Astrocyte (in vitro differentiated cells and primary cell): ENCODE measurements around the gene APLP1. TPM values are rescaled to one million over a fixed set of nuclear protein-coding genes. Genes with fewer than 3 reads are reported as not detected.
"Not testable (repeated sequence)": the region's sequence is repeated elsewhere in the genome, so short reads cannot be mapped to it uniquely, and the experiment has no call there.

Experiments
- DNase-seq: peaks from one replicate; pipeline ENCODE4 v3.0.0-alpha.2; 2010; ENCODE audit warnings: low read depth
- FAIRE-seq: peaks from 2 replicates; lab custom pipeline; 2011; peaks lifted over from hg19 to GRCh38; lab: Jason Lieb, UNC
- H2AFZ ChIP-seq: 2 replicates; pipeline ENCODE4 v1.6.0; 2012; ENCODE audit warnings: low read depth, low read length, inconsistent platforms
- H3K27ac ChIP-seq: 2 replicates; pipeline ENCODE4 v1.5.1; 2011; ENCODE audit warnings: low read depth, low read length, inconsistent platforms
- H3K27me3 ChIP-seq: 2 replicates; pipeline ENCODE4 v1.6.0; 2011; ENCODE audit warnings: low read length, inconsistent platforms; ENCODE audit not compliant: insufficient read depth
- H3K36me3 ChIP-seq: 2 replicates; pipeline ENCODE4 v1.5.1; 2011; ENCODE audit warnings: low read length, inconsistent platforms; ENCODE audit not compliant: insufficient read depth
- H3K4me1 ChIP-seq: 2 replicates; pipeline ENCODE4 v1.5.1; 2011; ENCODE audit warnings: low read length, inconsistent platforms; ENCODE audit not compliant: insufficient read depth
- H3K4me2 ChIP-seq: 2 replicates; pipeline ENCODE4 v1.6.0; 2012; ENCODE audit warnings: low read length, inconsistent platforms
- H3K4me3 ChIP-seq: 2 replicates; pipeline ENCODE4 v1.5.1; 2011; ENCODE audit warnings: low read depth, mild to moderate bottlenecking, low read length, inconsistent platforms; ENCODE audit not compliant: insufficient read depth
- H3K79me2 ChIP-seq: 2 replicates; pipeline ENCODE4 v1.6.0; 2012; ENCODE audit warnings: mild to moderate bottlenecking, low read length, inconsistent platforms; ENCODE audit not compliant: insufficient read depth
- H3K9ac ChIP-seq: 2 replicates; pipeline ENCODE4 v1.6.0; 2012; ENCODE audit warnings: mild to moderate bottlenecking, low read length, inconsistent platforms
- H3K9me3 ChIP-seq: 2 replicates; pipeline ENCODE4 v1.5.1; 2012; ENCODE audit warnings: low read depth, mild to moderate bottlenecking, low read length, inconsistent platforms; ENCODE audit not compliant: insufficient read depth
- H4K20me1 ChIP-seq: 2 replicates; pipeline ENCODE4 v1.6.0; 2012; ENCODE audit warnings: low read length, inconsistent platforms; ENCODE audit not compliant: insufficient read depth
- H3K27ac Mint-ChIP-seq: one replicate; pipeline ENCODE4 v1.8.0; 2021; ENCODE audit warnings: mild to moderate bottlenecking, mixed read lengths; ENCODE audit not compliant: unreplicated experiment
- H3K27me3 Mint-ChIP-seq: one replicate; pipeline ENCODE4 v1.8.0; 2021; ENCODE audit warnings: low read depth, mixed read lengths; ENCODE audit not compliant: unreplicated experiment
- H3K36me3 Mint-ChIP-seq: one replicate; pipeline ENCODE4 v1.8.0; 2021; ENCODE audit warnings: low read depth, mixed read lengths; ENCODE audit not compliant: unreplicated experiment
- H3K4me1 Mint-ChIP-seq: one replicate; pipeline ENCODE4 v1.8.0; 2021; ENCODE audit warnings: low read depth, mixed read lengths; ENCODE audit not compliant: unreplicated experiment
- H3K4me3 Mint-ChIP-seq: one replicate; pipeline ENCODE4 v1.8.0; 2021; ENCODE audit warnings: mild to moderate bottlenecking, moderate library complexity, mixed read lengths; ENCODE audit not compliant: unreplicated experiment
- H3K9me3 Mint-ChIP-seq: one replicate; pipeline ENCODE4 v1.8.0; 2021; ENCODE audit warnings: mild to moderate bottlenecking, mixed read lengths; ENCODE audit not compliant: unreplicated experiment
- EZH2 ChIP-seq: IDR thresholded peaks from 2 replicates; pipeline ENCODE4 v1.6.1; 2012; ENCODE audit warnings: mild to moderate bottlenecking, low read length, inconsistent platforms; ENCODE audit not compliant: insufficient read depth
- total RNA-seq: library from RNA; stranded (reverse); gene quantifications from 2 replicates; pipeline ENCODE4 v1.2.1, GENCODE V29; 2021
- TF ChIP-seq, protein P1 (sequence below): IDR thresholded peaks from 2 replicates; pipeline ENCODE4 v1.5.1; 2011; ENCODE audit warnings: low read depth, mild to moderate bottlenecking, inconsistent platforms, low read length, moderate library complexity; ENCODE audit not compliant: insufficient read depth

APLP1 gene
- total RNA-seq, 1 donor from 2014 or later: 69.4 TPM

DNA sequence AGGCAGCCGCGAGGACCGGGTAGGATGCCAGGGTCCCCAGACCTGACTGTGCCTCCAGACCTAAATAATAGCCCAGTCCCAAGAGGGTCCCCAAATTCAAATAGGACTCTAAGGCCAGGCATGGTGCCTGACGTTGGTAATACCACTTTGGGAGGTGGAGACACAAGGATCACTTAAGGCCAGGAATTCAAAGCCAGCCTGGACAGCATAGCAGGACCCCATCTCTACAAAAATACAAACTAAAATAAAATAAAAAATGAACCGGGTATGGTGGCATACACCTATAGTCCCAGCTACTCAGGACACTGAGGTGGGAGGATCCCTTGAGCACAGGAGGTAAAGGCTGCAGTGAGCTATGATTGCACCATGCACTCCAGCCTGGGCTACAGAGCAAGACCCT, 5.4 kb upstream of the APLP1 start:
- Mint-ChIP-seq H3K4me3 (no peak overlapping the region), H3K27ac (no peak overlapping the region), H3K27me3 (peaks cover 71% of the 10 kb centered on the region), H3K9me3 (no peaks in the 10 kb centered on the region), H3K36me3 (peaks cover 5% of the 10 kb centered on the region), H3K4me1 (no peaks in the 10 kb centered on the region)
- Histone ChIP-seq H4K20me1 (no peaks in the 10 kb centered on the region), H3K9ac (no peak overlapping the region), H3K36me3 (no peaks in the 10 kb centered on the region), H3K4me1 (no peaks in the 10 kb centered on the region), H2AFZ (no peak overlapping the region), H3K27ac (no peak overlapping the region), H3K79me2 (no peaks in the 10 kb centered on the region), H3K9me3 (no peaks in the 10 kb centered on the region), H3K4me2 (no peak overlapping the region), H3K4me3 (no peak overlapping the region), H3K27me3 (peaks cover 22% of the 10 kb centered on the region)
- no peak for TF ChIP-seq EZH2
- TF ChIP-seq, protein P1, sequence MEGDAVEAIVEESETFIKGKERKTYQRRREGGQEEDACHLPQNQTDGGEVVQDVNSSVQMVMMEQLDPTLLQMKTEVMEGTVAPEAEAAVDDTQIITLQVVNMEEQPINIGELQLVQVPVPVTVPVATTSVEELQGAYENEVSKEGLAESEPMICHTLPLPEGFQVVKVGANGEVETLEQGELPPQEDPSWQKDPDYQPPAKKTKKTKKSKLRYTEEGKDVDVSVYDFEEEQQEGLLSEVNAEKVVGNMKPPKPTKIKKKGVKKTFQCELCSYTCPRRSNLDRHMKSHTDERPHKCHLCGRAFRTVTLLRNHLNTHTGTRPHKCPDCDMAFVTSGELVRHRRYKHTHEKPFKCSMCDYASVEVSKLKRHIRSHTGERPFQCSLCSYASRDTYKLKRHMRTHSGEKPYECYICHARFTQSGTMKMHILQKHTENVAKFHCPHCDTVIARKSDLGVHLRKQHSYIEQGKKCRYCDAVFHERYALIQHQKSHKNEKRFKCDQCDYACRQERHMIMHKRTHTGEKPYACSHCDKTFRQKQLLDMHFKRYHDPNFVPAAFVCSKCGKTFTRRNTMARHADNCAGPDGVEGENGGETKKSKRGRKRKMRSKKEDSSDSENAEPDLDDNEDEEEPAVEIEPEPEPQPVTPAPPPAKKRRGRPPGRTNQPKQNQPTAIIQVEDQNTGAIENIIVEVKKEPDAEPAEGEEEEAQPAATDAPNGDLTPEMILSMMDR: no peak
- FAIRE-seq (no peak), DNase-seq (no peak)

DNA sequence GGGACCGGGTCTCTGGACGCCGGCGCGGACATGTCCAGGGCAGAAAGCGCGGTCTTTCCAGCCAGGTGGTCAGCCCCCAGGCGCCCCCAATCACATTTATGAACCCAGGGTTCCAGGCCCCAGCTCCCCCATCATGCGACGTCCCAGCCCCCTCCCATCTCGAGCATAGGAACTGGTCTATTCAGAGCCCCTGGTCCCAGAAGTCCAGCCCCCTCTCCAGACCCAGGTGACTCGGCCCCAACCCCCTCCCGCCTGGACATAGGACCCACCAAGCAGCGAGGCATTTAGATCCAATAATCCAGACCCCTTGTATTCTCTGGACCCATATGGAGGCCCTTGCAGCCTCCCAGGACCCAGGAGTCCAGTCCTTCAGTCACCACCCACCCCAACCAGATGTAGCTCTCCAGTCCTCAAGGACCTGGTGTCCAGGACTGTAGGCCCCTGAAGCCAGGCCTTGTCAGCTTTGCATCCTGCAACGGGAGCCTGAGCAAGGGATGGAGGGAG, 501 bp downstream of the APLP1 start:
- Histone ChIP-seq H3K9me3 (no peaks in the 10 kb centered on the region), H3K27ac (no peak overlapping the region), H3K79me2 (no peaks in the 10 kb centered on the region), H2AFZ (peak overlapping the region; percentile 30), H3K9ac (peak overlapping the region; percentile 27), H3K36me3 (no peaks in the 10 kb centered on the region), H4K20me1 (peaks cover 5% of the 10 kb centered on the region), H3K4me3 (peak overlapping the region; percentile 50), H3K4me1 (peaks cover 8% of the 10 kb centered on the region), H3K4me2 (peak overlapping the region; percentile 91), H3K27me3 (peaks cover 5% of the 10 kb centered on the region)
- no peaks in the 10 kb centered on the region for H3K4me1 Mint-ChIP-seq
- FAIRE-seq (no peak), DNase-seq (no peak)
- TF ChIP-seq, protein P1: no peak
- no peak for TF ChIP-seq EZH2
- H3K27me3 Mint-ChIP-seq: peaks cover 35% of the 10 kb centered on the region
- no peak overlapping the region for H3K27ac Mint-ChIP-seq
- peaks cover 5% of the 10 kb centered on the region for H3K36me3 Mint-ChIP-seq
- H3K4me3 Mint-ChIP-seq: peak overlapping the region; percentile 85
- no peaks in the 10 kb centered on the region for H3K9me3 Mint-ChIP-seq

DNA sequence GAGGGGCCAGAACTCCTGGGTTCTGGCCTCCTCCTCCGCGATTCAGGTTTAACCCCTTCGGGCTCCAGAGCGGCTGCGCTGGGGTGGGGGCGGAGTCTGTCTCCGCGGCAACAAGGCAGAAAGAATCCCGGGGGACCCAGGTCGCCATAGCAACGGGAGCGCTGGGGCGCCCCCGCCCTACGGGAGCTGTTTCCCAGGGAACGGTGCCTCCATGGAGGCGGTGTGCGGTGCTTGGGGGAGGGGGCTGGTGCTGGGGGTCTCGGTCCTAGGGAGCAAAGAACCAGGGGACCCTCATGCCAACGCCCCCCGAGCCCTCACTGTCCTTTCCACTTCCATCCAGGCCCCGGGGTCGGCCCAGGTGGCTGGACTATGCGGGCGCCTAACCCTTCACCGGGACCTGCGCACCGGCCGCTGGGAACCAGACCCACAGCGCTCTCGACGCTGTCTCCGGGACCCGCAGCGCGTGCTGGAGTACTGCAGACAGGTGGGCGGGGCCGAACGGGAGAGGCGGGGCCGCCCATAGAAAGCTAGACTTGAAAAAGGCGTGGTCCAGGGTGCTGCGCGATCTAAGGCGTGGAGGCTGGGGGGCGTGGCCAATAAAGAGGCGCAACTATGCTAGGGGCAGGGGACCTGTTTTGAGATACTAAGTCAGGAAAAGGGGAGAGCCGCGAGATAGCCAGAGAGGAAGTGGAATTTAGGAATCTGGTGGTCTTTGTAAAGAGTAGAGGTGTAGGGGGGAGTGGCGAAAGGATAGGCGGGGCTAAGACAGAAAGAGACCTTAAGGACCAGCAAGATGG, 1.2 kb downstream of the APLP1 start:
- H3K27me3 ChIP-seq: peaks cover 5% of the 10 kb centered on the region
- peak overlapping the region; percentile 60 for H2AFZ ChIP-seq
- peaks cover 5% of the 10 kb centered on the region for H4K20me1 ChIP-seq
- TF ChIP-seq, protein P1: no peak
- TF ChIP-seq EZH2: no peak
- H3K4me1 Mint-ChIP-seq: no peaks in the 10 kb centered on the region
- no peaks in the 10 kb centered on the region for H3K79me2 ChIP-seq
- peak overlapping the region; percentile 50 for H3K4me3 ChIP-seq
- no peak overlapping the region for H3K27ac ChIP-seq
- H3K9me3 Mint-ChIP-seq: no peaks in the 10 kb centered on the region
- H3K4me2 ChIP-seq: peak overlapping the region; percentile 91
- FAIRE-seq (no peak), DNase-seq (peak; percentile 65)
- no peak overlapping the region for H3K27ac Mint-ChIP-seq
- peaks cover 36% of the 10 kb centered on the region for H3K27me3 Mint-ChIP-seq
- H3K9ac ChIP-seq: peak overlapping the region; percentile 27
- peak overlapping the region; percentile 85 for H3K4me3 Mint-ChIP-seq
- peaks cover 8% of the 10 kb centered on the region for H3K36me3 Mint-ChIP-seq
- no peaks in the 10 kb centered on the region for H3K36me3 ChIP-seq
- peaks cover 8% of the 10 kb centered on the region for H3K4me1 ChIP-seq
- H3K9me3 ChIP-seq: no peaks in the 10 kb centered on the region

DNA sequence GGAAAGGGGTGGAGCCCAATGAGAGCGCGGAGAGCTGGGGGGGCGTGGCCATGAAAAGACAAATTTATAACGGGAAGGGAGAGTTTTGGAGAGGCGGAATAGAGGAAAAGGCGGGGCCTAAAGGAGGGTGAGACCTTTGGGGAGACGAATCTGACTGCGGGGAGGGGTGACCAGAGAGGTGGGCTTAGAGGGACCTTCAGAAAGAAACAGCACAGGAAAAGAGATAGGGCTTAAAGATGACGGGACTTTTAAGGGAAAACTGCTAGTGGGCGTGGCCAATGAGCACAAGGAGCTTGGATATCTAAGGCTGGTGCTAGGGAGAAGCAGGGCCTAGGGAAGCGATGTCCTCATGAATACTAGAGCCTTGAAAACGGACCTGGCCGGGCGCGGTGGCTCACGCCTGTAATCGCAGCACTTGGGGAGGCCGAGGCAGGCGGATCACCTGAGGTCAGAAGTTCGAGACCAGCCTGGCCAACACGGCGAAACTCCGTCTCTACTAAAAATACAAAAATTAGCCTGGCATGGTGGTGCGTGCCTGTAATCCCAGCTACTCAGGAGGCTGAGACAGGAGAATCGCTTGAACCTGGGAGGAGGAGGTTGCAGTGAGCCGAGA, 1.9 kb downstream of the APLP1 start:
- H3K9me3 ChIP-seq, H3K4me1 ChIP-seq, H3K36me3 ChIP-seq, H3K27me3 ChIP-seq, H3K27ac ChIP-seq, H3K27ac Mint-ChIP-seq, H3K4me1 Mint-ChIP-seq, H4K20me1 ChIP-seq, H3K9me3 Mint-ChIP-seq, H3K9ac ChIP-seq, H3K79me2 ChIP-seq, DNase-seq, FAIRE-seq: not testable (repeated sequence)
- Histone ChIP-seq H3K4me2 (peak overlapping the region; percentile 91), H3K4me3 (peak overlapping the region; percentile 50), H2AFZ (peak overlapping the region; percentile 60)
- Mint-ChIP-seq H3K27me3 (peaks cover 31% of the 10 kb centered on the region), H3K36me3 (peaks cover 12% of the 10 kb centered on the region), H3K4me3 (peak overlapping the region; percentile 81)
